ENCODE measurements around the gene DNER. TPM values are rescaled to one million over a fixed set of nuclear protein-coding genes. Genes with fewer than 3 reads are reported as not detected.

The DNER gene
- total and polyA plus RNA-seq, 2 of the 13 experiments (the other 11 are each of a cell fraction or from before 2014, with no cell fraction given): not detected

DNA sequence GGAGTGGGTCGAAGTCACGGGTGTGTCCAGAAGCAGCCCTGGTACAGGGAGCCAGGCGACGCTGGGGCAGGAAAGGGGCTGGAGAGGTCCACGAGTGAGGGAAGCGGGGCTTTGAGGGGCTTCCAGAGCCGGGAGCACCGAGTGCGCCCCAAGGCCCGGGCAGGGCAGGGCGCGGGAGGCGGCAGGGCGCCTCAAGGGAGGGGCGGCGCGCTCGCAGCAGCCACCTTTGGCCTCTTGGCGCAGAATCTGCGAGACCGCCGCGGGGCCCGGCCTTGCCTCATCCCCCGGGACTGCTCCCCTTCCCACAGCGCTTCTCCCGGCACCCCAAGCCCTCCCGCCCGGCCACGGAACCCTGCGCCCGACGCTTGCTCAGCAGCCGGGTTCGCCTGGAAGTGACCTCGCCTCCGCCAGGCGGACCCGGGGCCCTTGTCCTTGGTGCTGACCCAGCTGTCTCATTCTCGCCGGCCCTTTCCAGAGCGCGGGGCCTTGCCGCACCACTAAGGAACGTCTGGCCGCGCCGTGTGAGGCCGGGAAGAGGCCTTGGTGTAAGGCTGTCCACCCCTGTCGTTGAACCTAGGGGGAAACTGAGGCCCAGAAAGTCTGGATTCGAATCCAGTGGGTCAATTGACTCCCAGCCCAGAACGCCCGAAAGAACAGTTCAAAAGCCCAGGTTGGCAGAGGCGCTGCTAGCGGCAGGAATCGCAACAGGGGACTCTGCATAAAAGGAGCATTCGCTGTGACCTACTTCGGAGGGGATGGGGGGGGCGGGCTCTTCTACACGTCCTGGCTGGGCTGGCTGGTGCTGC, 584 bp upstream of the DNER start (continued):
- TF ChIP-seq, protein P1, sequence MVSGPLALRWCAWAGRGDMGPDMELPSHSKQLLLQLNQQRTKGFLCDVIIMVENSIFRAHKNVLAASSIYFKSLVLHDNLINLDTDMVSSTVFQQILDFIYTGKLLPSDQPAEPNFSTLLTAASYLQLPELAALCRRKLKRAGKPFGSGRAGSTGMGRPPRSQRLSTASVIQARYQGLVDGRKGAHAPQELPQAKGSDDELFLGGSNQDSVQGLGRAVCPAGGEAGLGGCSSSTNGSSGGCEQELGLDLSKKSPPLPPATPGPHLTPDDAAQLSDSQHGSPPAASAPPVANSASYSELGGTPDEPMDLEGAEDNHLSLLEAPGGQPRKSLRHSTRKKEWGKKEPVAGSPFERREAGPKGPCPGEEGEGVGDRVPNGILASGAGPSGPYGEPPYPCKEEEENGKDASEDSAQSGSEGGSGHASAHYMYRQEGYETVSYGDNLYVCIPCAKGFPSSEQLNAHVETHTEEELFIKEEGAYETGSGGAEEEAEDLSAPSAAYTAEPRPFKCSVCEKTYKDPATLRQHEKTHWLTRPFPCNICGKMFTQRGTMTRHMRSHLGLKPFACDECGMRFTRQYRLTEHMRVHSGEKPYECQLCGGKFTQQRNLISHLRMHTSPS (CRISPR knock-in tag; IDR thresholded peaks at IDR 0.05; ENCODE audit: low read depth): 0 out of 2 replicates have a peak, but pooled peaks have one; percentile 34
- no peak for TF ChIP-seq FOSL1 (CRISPR knock-in tag; IDR thresholded peaks at IDR 0.05; ENCODE audit: borderline replicate concordance)
- TF ChIP-seq ZNF331 (CRISPR knock-in tag; IDR thresholded peaks at IDR 0.05): peak; percentile 70; the same call in 1 of the 2 replicates
- TF ChIP-seq NR2F6 (IDR thresholded peaks at IDR 0.05): no peak
- TF ChIP-seq NR2F6 (CRISPR knock-in tag; IDR thresholded peaks at IDR 0.05): peak; percentile 56; the same call in 1 of the 2 replicates
- TF ChIP-seq SIN3B (IDR thresholded peaks at IDR 0.05; ENCODE audit: low read length): no peak
- peak; percentile 77 for TF ChIP-seq ZNF768 (CRISPR knock-in tag; IDR thresholded peaks at IDR 0.05)
- TF ChIP-seq REXO4 (CRISPR knock-in tag; IDR thresholded peaks at IDR 0.05; ENCODE audit: borderline replicate concordance): no peak
- TF ChIP-seq, protein P2, sequence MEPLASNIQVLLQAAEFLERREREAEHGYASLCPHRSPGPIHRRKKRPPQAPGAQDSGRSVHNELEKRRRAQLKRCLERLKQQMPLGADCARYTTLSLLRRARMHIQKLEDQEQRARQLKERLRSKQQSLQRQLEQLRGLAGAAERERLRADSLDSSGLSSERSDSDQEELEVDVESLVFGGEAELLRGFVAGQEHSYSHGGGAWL (CRISPR knock-in tag; IDR thresholded peaks at IDR 0.05): peak; percentile 83; the same call in 1 of the 2 replicates
- TF ChIP-seq CREB1 (IDR thresholded peaks at IDR 0.05): no peak
- TF ChIP-seq CREB1 (CRISPR knock-in tag; IDR thresholded peaks at IDR 0.05): no peak
- TF ChIP-seq, protein P3, sequence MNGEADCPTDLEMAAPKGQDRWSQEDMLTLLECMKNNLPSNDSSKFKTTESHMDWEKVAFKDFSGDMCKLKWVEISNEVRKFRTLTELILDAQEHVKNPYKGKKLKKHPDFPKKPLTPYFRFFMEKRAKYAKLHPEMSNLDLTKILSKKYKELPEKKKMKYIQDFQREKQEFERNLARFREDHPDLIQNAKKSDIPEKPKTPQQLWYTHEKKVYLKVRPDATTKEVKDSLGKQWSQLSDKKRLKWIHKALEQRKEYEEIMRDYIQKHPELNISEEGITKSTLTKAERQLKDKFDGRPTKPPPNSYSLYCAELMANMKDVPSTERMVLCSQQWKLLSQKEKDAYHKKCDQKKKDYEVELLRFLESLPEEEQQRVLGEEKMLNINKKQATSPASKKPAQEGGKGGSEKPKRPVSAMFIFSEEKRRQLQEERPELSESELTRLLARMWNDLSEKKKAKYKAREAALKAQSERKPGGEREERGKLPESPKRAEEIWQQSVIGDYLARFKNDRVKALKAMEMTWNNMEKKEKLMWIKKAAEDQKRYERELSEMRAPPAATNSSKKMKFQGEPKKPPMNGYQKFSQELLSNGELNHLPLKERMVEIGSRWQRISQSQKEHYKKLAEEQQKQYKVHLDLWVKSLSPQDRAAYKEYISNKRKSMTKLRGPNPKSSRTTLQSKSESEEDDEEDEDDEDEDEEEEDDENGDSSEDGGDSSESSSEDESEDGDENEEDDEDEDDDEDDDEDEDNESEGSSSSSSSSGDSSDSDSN (CRISPR knock-in tag; IDR thresholded peaks at IDR 0.05): peak; percentile 76
- TF ChIP-seq, protein P4, sequence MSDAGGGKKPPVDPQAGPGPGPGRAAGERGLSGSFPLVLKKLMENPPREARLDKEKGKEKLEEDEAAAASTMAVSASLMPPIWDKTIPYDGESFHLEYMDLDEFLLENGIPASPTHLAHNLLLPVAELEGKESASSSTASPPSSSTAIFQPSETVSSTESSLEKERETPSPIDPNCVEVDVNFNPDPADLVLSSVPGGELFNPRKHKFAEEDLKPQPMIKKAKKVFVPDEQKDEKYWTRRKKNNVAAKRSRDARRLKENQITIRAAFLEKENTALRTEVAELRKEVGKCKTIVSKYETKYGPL (CRISPR knock-in tag; IDR thresholded peaks at IDR 0.05): peak; percentile 29; the same call in 1 of the 2 replicates
- TF ChIP-seq ZNF788 (CRISPR knock-in tag; IDR thresholded peaks at IDR 0.05; ENCODE audit: borderline replicate concordance): peak; percentile 35; the same call in 1 of the 2 replicates
- TF ChIP-seq, protein P5, sequence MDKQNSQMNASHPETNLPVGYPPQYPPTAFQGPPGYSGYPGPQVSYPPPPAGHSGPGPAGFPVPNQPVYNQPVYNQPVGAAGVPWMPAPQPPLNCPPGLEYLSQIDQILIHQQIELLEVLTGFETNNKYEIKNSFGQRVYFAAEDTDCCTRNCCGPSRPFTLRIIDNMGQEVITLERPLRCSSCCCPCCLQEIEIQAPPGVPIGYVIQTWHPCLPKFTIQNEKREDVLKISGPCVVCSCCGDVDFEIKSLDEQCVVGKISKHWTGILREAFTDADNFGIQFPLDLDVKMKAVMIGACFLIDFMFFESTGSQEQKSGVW (CRISPR knock-in tag; IDR thresholded peaks at IDR 0.05; ENCODE audit: borderline replicate concordance): no peak
- TF ChIP-seq, protein P6, sequence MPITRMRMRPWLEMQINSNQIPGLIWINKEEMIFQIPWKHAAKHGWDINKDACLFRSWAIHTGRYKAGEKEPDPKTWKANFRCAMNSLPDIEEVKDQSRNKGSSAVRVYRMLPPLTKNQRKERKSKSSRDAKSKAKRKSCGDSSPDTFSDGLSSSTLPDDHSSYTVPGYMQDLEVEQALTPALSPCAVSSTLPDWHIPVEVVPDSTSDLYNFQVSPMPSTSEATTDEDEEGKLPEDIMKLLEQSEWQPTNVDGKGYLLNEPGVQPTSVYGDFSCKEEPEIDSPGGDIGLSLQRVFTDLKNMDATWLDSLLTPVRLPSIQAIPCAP (CRISPR knock-in tag; IDR thresholded peaks at IDR 0.05; ENCODE audit: low read depth): no peak
- TF ChIP-seq ZNF780A (CRISPR knock-in tag; IDR thresholded peaks at IDR 0.05): 0 out of 2 replicates have a peak, but pooled peaks have one; percentile 63
- TF ChIP-seq REPIN1 (CRISPR knock-in tag; IDR thresholded peaks at IDR 0.05; ENCODE audit: borderline replicate concordance, low read depth): 0 out of 2 replicates have a peak, but pooled peaks have one; percentile 61
- TF ChIP-seq, protein P7, sequence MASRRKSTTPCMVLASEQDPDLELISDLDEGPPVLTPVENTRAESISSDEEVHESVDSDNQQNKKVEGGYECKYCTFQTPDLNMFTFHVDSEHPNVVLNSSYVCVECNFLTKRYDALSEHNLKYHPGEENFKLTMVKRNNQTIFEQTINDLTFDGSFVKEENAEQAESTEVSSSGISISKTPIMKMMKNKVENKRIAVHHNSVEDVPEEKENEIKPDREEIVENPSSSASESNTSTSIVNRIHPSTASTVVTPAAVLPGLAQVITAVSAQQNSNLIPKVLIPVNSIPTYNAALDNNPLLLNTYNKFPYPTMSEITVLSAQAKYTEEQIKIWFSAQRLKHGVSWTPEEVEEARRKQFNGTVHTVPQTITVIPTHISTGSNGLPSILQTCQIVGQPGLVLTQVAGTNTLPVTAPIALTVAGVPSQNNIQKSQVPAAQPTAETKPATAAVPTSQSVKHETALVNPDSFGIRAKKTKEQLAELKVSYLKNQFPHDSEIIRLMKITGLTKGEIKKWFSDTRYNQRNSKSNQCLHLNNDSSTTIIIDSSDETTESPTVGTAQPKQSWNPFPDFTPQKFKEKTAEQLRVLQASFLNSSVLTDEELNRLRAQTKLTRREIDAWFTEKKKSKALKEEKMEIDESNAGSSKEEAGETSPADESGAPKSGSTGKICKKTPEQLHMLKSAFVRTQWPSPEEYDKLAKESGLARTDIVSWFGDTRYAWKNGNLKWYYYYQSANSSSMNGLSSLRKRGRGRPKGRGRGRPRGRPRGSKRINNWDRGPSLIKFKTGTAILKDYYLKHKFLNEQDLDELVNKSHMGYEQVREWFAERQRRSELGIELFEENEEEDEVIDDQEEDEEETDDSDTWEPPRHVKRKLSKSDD (CRISPR knock-in tag; IDR thresholded peaks at IDR 0.05; ENCODE audit: low read depth): no peak

All from HepG2 (cell line).